GM19025 (cell line): ENCODE measurements around the gene OSBPL2.

ENCODE experiments used
- ATAC-seq: cut with Tn5 transposase; IDR thresholded peaks from one replicate; pipeline ENCODE4 v1.9.1; 2021; ENCODE audit warnings: mild to moderate bottlenecking, low read depth, moderate library complexity; ENCODE audit not compliant: unreplicated experiment

The OSBPL2 gene

GRCh38 chr20:62308102-62308822 lies 69.9 kb downstream of the OSBPL2 start:
- no peak for ATAC-seq

- no peak for ATAC-seq
Observed at GRCh38 chr20:62309198-62309944, 71.0 kb downstream of the OSBPL2 start.

GRCh38 chr20:62309947-62310756 lies 71.8 kb downstream of the OSBPL2 start:
- no peak for ATAC-seq

- ATAC-seq, result no peak
Observed at GRCh38 chr20:62310757-62311121, 72.4 kb downstream of the OSBPL2 start.

GRCh38 chr20:62311150-62311549 lies 72.8 kb downstream of the OSBPL2 start:
- no peak for ATAC-seq

GRCh38 chr20:62311832-62312661 lies 73.7 kb downstream of the OSBPL2 start:
- ATAC-seq, result no peak

GRCh38 chr20:62312662-62312977 lies 74.3 kb downstream of the OSBPL2 start:
- no peak for ATAC-seq

GRCh38 chr20:62313021-62313420 lies 74.7 kb downstream of the OSBPL2 start:
- ATAC-seq, result no peak

GRCh38 chr20:62313460-62314338 lies 75.4 kb downstream of the OSBPL2 start:
- no peak for ATAC-seq

GRCh38 chr20:62314339-62314638 lies 76.0 kb downstream of the OSBPL2 start:
- ATAC-seq, result no peak

GRCh38 chr20:62314711-62315302 lies 76.5 kb downstream of the OSBPL2 start:
- no peak for ATAC-seq

GRCh38 chr20:62315773-62316172 lies 77.5 kb downstream of the OSBPL2 start:
- ATAC-seq, result no peak

GRCh38 chr20:62316331-62317166 lies 78.2 kb downstream of the OSBPL2 start:
- ATAC-seq, result no peak

GRCh38 chr20:62317167-62317655 lies 78.9 kb downstream of the OSBPL2 start:
- no peak for ATAC-seq

GRCh38 chr20:62318400-62319345 lies 80.4 kb downstream of the OSBPL2 start:
- ATAC-seq, result no peak

GRCh38 chr20:62319346-62319909 lies 81.1 kb downstream of the OSBPL2 start:
- ATAC-seq, result no peak
